Parathyroid adenoma (tissue), 2 donors: ENCODE measurements around the gene TEN1.

Experiments used
- H2AFZ ChIP-seq: fragments of 300-600 bp; sonication (generic); one replicate; pipeline ENCODE4 v1.7.0; 2017; ENCODE audit warnings: antibody characterized with exemption, mild to moderate bottlenecking
- H3K27ac ChIP-seq: fragments of 300-600 bp; sonication (generic); one replicate; pipeline ENCODE4 v1.7.0; 2017
- H3K27me3 ChIP-seq: fragments of 300-600 bp; sonication (generic); one replicate; pipeline ENCODE4 v1.7.0; 2017; ENCODE audit warnings: low read length; ENCODE audit not compliant: control insufficient read depth, insufficient read depth
- H3K36me3 ChIP-seq: fragments of 300-600 bp; sonication (generic); one replicate; pipeline ENCODE4 v1.7.0; 2017; ENCODE audit warnings: low read length; ENCODE audit not compliant: control insufficient read depth, insufficient read depth
- H3K4me1 ChIP-seq: fragments of 300-600 bp; sonication (generic); one replicate; pipeline ENCODE4 v1.7.0; 2017; ENCODE audit warnings: control low read depth
- H3K4me2 ChIP-seq: fragments of 300-600 bp; sonication (generic); one replicate; pipeline ENCODE4 v1.7.0; 2017; ENCODE audit warnings: low read length
- H3K4me3 ChIP-seq: fragments of 300-600 bp; sonication (generic); one replicate; pipeline ENCODE4 v1.7.0; 2017; ENCODE audit warnings: low read depth, low read length
- H3K79me2 ChIP-seq: fragments of 300-600 bp; sonication (generic); one replicate; pipeline ENCODE4 v1.7.0; 2017; ENCODE audit warnings: control low read depth
- H3K9ac ChIP-seq: fragments of 300-600 bp; sonication (generic); one replicate; pipeline ENCODE4 v1.7.0; 2017; ENCODE audit warnings: mild to moderate bottlenecking
- H3K9me3 ChIP-seq: fragments of 300-600 bp; sonication (generic); one replicate; pipeline ENCODE4 v1.7.0; 2017; ENCODE audit warnings: low read length; ENCODE audit not compliant: control insufficient read depth
- CTCF ChIP-seq: fragments of 300-600 bp; sonication (generic); IDR thresholded peaks from one replicate; pipeline ENCODE4 v1.7.0; 2017; ENCODE audit warnings: antibody characterized with exemption, mild to moderate bottlenecking
- donor health status: primary hyperparathyroidism.

TEN1 gene

DNA sequence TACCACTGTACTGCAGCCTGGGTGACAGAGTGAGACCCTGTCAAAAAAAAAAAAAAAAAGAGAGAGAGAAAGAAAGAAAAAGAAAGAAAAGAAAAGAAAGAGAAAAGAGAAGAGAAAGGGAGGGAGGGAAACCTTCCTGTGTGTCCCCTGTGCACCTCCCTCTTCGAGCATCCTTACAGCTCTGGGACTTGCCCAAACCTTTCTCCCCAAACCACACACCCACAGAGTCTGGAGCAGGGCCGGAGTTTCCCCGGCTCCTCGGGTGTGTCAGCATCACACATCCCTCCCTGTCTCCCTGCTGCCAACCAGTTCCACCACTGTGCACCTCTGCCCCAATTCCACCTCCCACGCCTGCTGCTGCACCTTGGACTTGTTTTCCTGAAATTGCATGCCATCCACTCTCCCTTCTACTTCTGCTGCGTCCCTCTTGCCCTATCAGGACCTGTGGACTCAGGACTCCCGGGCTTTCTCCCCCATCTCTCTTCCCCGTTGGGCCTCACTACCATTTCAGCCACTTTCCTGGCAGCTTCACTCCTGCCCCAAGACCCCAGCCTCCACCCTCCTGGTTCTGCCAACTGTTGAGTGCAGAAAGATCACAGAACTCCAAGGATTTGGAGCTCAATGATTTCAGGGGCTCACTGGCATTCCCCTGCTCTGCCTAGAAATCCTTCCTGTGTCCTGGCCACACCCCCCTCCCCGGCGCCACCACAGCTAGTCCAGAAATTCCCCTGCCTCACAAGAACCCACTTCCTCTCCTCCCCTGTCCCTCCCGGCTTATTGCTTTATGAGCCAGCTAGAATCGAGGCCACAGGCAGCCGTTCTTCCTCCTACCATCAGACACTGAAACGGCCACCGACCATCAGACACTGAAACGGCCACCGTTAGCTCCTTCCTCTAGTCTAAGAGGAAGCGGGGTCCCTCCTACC, 17.9 kb downstream of the TEN1 start:
- Histone ChIP-seq H3K9ac (no peak overlapping the region), H3K9me3 (no peaks in the 10 kb centered on the region), H3K27me3 (no peaks in the 10 kb centered on the region), H3K27ac (no peak overlapping the region), H3K4me2 (no peak overlapping the region), H3K4me3 (no peak overlapping the region), H2AFZ (no peak overlapping the region), H3K36me3 (no peaks in the 10 kb centered on the region), H3K79me2 (no peaks in the 10 kb centered on the region), H3K4me1 (no peaks in the 10 kb centered on the region)
- no peak for TF ChIP-seq CTCF

DNA sequence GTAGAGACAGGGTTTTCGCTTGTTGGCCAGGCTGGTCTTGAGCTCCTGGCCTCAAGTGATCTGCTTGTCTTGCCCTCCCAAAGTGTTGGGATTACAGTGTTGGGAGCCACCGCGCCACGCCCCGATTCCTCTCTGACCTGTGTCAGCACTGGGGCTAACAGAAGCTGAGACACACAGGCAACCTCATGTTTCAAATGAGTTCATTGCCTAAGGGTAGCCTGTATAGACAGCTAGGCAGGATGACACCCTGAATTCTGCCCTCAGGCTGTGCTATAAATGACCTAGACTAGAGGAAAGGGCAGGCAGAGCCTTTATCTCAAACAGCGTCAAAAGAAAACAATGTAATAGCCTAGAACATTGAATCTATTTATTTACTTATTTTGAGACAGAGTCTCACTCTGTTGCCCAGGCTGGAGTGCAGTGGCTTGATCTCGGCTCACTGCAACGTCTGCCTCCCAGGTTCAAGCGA, 19.3 kb downstream of the TEN1 start:
- Histone ChIP-seq H3K27me3 (no peaks in the 10 kb centered on the region), H2AFZ (peak overlapping the region; percentile 55), H3K36me3 (no peaks in the 10 kb centered on the region), H3K79me2 (no peaks in the 10 kb centered on the region), H3K4me1 (no peaks in the 10 kb centered on the region), H3K9ac (no peak overlapping the region), H3K4me3 (no peak overlapping the region), H3K27ac (peak overlapping the region; percentile 1), H3K9me3 (no peaks in the 10 kb centered on the region), H3K4me2 (peak overlapping the region; percentile 31)
- no peak for TF ChIP-seq CTCF

- peak; percentile 54 for TF ChIP-seq CTCF
- Histone ChIP-seq H3K79me2 (no peaks in the 10 kb centered on the region), H3K4me1 (no peaks in the 10 kb centered on the region), H3K4me3 (no peak overlapping the region), H3K36me3 (no peaks in the 10 kb centered on the region), H3K27ac (no peak overlapping the region), H3K27me3 (no peaks in the 10 kb centered on the region), H3K9ac (no peak overlapping the region), H3K4me2 (no peak overlapping the region), H3K9me3 (no peaks in the 10 kb centered on the region), H2AFZ (no peak overlapping the region)
These were observed 21.1 kb downstream of the TEN1 start for GRCh38 chr17:76000016-76000754.

- Histone ChIP-seq H3K9me3 (no peaks in the 10 kb centered on the region), H3K36me3 (no peaks in the 10 kb centered on the region), H3K4me3 (no peak within 1 kb of the TSS), H2AFZ (no peak within 1 kb of the TSS), H3K27ac (no peak within 1 kb of the TSS), H3K27me3 (no peaks in the 10 kb centered on the region), H3K4me2 (no peak within 1 kb of the TSS), H3K9ac (no peak within 1 kb of the TSS), H3K4me1 (no peaks in the 10 kb centered on the region), H3K79me2 (no peaks in the 10 kb centered on the region)
- TF ChIP-seq CTCF, result no peak
These were observed 21.9 kb downstream of the TEN1 start, which contains the start of gene CDK3 for GRCh38 chr17:76000755-76001521. CDK3 (plus strand) TSS chr17:76000855; CDS start chr17:76001426, 571 bp downstream.
